Liver (tissue), 9 donors: ENCODE data around the gene NRM. TPM values are rescaled to one million over a fixed set of nuclear protein-coding genes. Genes with fewer than 3 reads are reported as not detected.

Experiments
- DNase-seq: peaks from one replicate; pipeline ENCODE4 v3.0.0-alpha.2; 2017; ENCODE audit warnings: low spot score
- H3K27ac ChIP-seq, 2 donors: one replicate each; pipeline ENCODE4 v1.7.0; 2013; ENCODE audit warnings: inconsistent platforms in 2 of 2, low read length in 2 of 2, control low read depth in 1 of 2, low read depth in 1 of 2, mild to moderate bottlenecking in 1 of 2
- H3K27me3 ChIP-seq, 4 donors: one replicate each; pipeline versions ENCODE4 v1.6.1 to v1.7.0; 2013; ENCODE audit warnings: low read length in 3 of 4, inconsistent platforms in 1 of 4, mild to moderate bottlenecking in 1 of 4, moderate library complexity in 1 of 4; ENCODE audit not compliant: control insufficient read depth in 4 of 4, insufficient read depth in 4 of 4
- H3K36me3 ChIP-seq, 4 donors: one replicate each; pipeline versions ENCODE4 v1.6.1 to v1.7.0; 2013; ENCODE audit warnings: low read length in 3 of 4, mild to moderate bottlenecking in 3 of 4, low read depth in 1 of 4, moderate library complexity in 1 of 4; ENCODE audit not compliant: control insufficient read depth in 4 of 4, insufficient read depth in 3 of 4
- H3K4me1 ChIP-seq, 4 donors: one replicate each; pipeline versions ENCODE4 v1.6.1 to v1.7.0; 2013; ENCODE audit warnings: low read length in 3 of 4, mild to moderate bottlenecking in 3 of 4, moderate library complexity in 1 of 4; ENCODE audit not compliant: control insufficient read depth in 4 of 4, insufficient read depth in 4 of 4
- H3K4me3 ChIP-seq, 3 donors: one replicate each; pipeline versions ENCODE4 v1.6.1 to v1.7.0; 2013; ENCODE audit warnings: low read length in 3 of 3, control low read depth in 1 of 3, low read depth in 1 of 3, mild to moderate bottlenecking in 1 of 3
- H3K9ac ChIP-seq, 2 donors: one replicate each; pipeline ENCODE4 v1.7.0; 2013; ENCODE audit warnings: low read length in 2 of 2, mild to moderate bottlenecking in 2 of 2, moderate library complexity in 2 of 2, control low read depth in 1 of 2, low read depth in 1 of 2
- H3K9me3 ChIP-seq, 4 donors: one replicate each; pipeline versions ENCODE4 v1.6.1 to v1.7.0; 2013; ENCODE audit warnings: low read length in 3 of 4; ENCODE audit not compliant: control insufficient read depth in 4 of 4
- EGR1 ChIP-seq, 2 donors: IDR thresholded peaks; 2 replicates each; pipeline ENCODE4 v1.6.1; 2016 to 2018; ENCODE audit warnings: antibody characterized with exemption in 2 of 2, low read depth in 2 of 2
- FOXA1 ChIP-seq: IDR thresholded peaks from 2 replicates; pipeline ENCODE4 v1.6.1; 2016; ENCODE audit warnings: antibody characterized with exemption
- FOXA2 ChIP-seq: IDR thresholded peaks from 2 replicates; pipeline ENCODE4 v1.6.1; 2016; ENCODE audit warnings: antibody characterized with exemption
- GABPA ChIP-seq, 2 donors: IDR thresholded peaks in 1 of 2; conservative IDR thresholded peaks in 1 of 2; 2 replicates each; pipeline ENCODE4 v1.6.1; 2016; ENCODE audit warnings: antibody characterized with exemption in 2 of 2, mild to moderate bottlenecking in 1 of 2, moderate library complexity in 1 of 2
- HNF4A ChIP-seq, 2 donors: conservative IDR thresholded peaks; 2 replicates each; pipeline ENCODE4 v1.6.1; 2016; ENCODE audit warnings: antibody characterized with exemption in 2 of 2, mild to moderate bottlenecking in 2 of 2
- HNF4G ChIP-seq: IDR thresholded peaks from 2 replicates; pipeline ENCODE4 v1.6.1; 2016; ENCODE audit warnings: antibody characterized with exemption
- JUND ChIP-seq, 2 donors: IDR thresholded peaks; 2 replicates each; pipeline ENCODE4 v1.6.1; 2016; ENCODE audit warnings: antibody characterized with exemption in 2 of 2
- NR2F2 ChIP-seq: IDR thresholded peaks from 2 replicates; pipeline ENCODE4 v1.6.1; 2016; ENCODE audit warnings: antibody characterized with exemption
- RAD21 ChIP-seq, 2 donors: IDR thresholded peaks; 2 replicates each; pipeline ENCODE4 v1.6.1; 2016; ENCODE audit warnings: antibody characterized with exemption in 2 of 2, mild to moderate bottlenecking in 2 of 2
- RXRA ChIP-seq, 2 donors: IDR thresholded peaks; 2 replicates each; pipeline ENCODE4 v1.6.1; 2017 to 2018; ENCODE audit warnings: antibody characterized with exemption in 2 of 2, mild to moderate bottlenecking in 1 of 2
- SP1 ChIP-seq: IDR thresholded peaks from 2 replicates; pipeline ENCODE4 v1.6.1; 2018; ENCODE audit warnings: antibody characterized with exemption, mild to moderate bottlenecking
- TAF1 ChIP-seq: conservative IDR thresholded peaks from 2 replicates; pipeline ENCODE4 v1.6.1; 2016; ENCODE audit warnings: antibody characterized with exemption, mild to moderate bottlenecking
- YY1 ChIP-seq: IDR thresholded peaks from 2 replicates; pipeline ENCODE4 v1.6.1; 2016; ENCODE audit warnings: antibody characterized with exemption, mild to moderate bottlenecking
- WGBS: extraction: QIAGEN DNeasy Blood & Tissue Kit; methylation state at CpG from one replicate; pipeline ENCODE4 v1.1.7; 2013; 5-methylcytosine and 5-hydroxymethylcytosine counted together
- polyA plus RNA-seq, 2 donors: library from polyadenylated mRNA; stranded (reverse) in 1 of 2; unstranded in 1 of 2; fragments of 200-250 nt in 1 of 2; fragments of >200 nt in 1 of 2; fragmentation: Nextera tagmentation in 1 of 2; extraction: Ambion mirVana in 1 of 2; gene quantifications; one replicate each; pipeline versions ENCODE4 v1.2.1 to v1.2.3, GENCODE V29; 2013 to 2015
- total RNA-seq, 2 donors: library from RNA; depleted of rRNA; stranded (reverse); fragments of >200 nt; gene quantifications; one replicate each; pipeline ENCODE4 v1.2.3, GENCODE V29; 2014
- TF ChIP-seq, protein P1 (sequence below): IDR thresholded peaks from 2 replicates; pipeline ENCODE4 v1.6.1; 2016; ENCODE audit warnings: antibody characterized with exemption, mild to moderate bottlenecking
- TF ChIP-seq, protein P2 (sequence below): fragments of 150-350 bp; IDR thresholded peaks from 2 replicates; pipeline ENCODE4 v1.5.1; 2017; ENCODE audit warnings: improper control_type of control experiment, low read depth, low read length; ENCODE audit not compliant: missing input control
- TF ChIP-seq, protein P3 (sequence below): IDR thresholded peaks from 2 replicates; pipeline ENCODE4 v1.6.1; 2016; ENCODE audit warnings: antibody characterized with exemption
- TF ChIP-seq, protein P4 (sequence below): IDR thresholded peaks from 2 replicates; pipeline ENCODE4 v1.6.1; 2016; ENCODE audit warnings: antibody characterized with exemption
- TF ChIP-seq, protein P5 (sequence below): IDR thresholded peaks from 2 replicates; pipeline ENCODE4 v1.6.1; 2016; ENCODE audit warnings: antibody characterized with exemption
- donor health status: healthy.
- donor health status: healthy.
- donor health status: healthy.
- donor health status: healthy.
- donor health status: healthy.

Gene NRM
- total and polyA plus RNA-seq, 4 donors, result 0.59 to 3.3 (median 2.4) TPM

DNA sequence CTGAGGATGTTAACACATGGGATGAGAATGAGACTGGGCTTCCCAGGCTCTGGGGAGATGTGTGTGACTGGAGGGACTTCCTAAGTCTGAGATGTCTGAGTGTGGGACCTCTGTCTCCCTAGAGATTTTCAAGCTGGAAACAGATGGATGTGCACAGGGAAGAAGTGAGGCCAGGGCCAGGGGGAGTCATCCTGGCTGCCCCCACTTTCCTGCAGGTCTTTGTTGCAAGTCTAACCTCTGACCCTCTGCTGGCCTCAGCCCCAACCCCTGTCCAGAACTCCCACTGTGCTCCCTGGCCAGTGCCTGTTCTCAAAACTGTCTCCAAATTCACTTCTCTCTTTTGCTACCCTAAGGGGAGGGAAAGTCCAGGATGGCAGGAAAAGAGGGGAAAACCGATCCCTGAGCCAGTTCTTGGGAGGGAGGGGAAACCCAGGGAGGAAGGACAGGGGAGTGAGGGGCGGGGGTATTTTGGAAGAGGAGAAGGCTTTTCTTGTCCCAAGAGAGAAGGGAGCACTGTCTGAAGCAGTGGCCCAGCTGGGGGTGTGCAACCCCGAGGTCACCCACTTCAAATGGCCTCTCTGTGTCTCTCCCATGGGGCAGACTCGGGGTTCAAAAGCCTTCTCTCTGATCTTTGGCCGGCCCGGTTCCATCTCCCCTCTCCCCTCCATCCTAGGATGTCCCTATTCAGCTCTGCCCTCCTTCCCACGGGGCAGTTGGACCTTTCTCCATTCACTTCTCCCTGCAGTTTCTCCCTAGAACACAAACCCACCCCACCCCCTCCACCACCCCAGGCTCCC lies 7.4 kb downstream of the NRM start:
- H3K4me1 ChIP-seq, result peaks cover 16 to 79% (median 59%) of the 10 kb centered on the region in 4 donors
- peak; percentile 74 for TF ChIP-seq NR2F2
- TF ChIP-seq GABPA (IDR thresholded peaks at IDR 0.05 in 1 of 2, conservative IDR thresholded peaks at IDR 0.05 in 1 of 2), result no peak
- TF ChIP-seq, protein P1, sequence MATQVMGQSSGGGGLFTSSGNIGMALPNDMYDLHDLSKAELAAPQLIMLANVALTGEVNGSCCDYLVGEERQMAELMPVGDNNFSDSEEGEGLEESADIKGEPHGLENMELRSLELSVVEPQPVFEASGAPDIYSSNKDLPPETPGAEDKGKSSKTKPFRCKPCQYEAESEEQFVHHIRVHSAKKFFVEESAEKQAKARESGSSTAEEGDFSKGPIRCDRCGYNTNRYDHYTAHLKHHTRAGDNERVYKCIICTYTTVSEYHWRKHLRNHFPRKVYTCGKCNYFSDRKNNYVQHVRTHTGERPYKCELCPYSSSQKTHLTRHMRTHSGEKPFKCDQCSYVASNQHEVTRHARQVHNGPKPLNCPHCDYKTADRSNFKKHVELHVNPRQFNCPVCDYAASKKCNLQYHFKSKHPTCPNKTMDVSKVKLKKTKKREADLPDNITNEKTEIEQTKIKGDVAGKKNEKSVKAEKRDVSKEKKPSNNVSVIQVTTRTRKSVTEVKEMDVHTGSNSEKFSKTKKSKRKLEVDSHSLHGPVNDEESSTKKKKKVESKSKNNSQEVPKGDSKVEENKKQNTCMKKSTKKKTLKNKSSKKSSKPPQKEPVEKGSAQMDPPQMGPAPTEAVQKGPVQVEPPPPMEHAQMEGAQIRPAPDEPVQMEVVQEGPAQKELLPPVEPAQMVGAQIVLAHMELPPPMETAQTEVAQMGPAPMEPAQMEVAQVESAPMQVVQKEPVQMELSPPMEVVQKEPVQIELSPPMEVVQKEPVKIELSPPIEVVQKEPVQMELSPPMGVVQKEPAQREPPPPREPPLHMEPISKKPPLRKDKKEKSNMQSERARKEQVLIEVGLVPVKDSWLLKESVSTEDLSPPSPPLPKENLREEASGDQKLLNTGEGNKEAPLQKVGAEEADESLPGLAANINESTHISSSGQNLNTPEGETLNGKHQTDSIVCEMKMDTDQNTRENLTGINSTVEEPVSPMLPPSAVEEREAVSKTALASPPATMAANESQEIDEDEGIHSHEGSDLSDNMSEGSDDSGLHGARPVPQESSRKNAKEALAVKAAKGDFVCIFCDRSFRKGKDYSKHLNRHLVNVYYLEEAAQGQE, result no peak
- H3K36me3 ChIP-seq, result peaks cover 0 to 3% (median 0%) of the 10 kb centered on the region in 4 donors
- no peaks in the 10 kb centered on the region for H3K9me3 ChIP-seq
- DNase-seq, result no peak
- H3K4me3 ChIP-seq, result peak overlapping the region; percentile 59 to 71 (median 60)
- no peaks in the 10 kb centered on the region for H3K27me3 ChIP-seq
- 31% methylated on average over 7 of the region's 7 CpGs for WGBS
- H3K27ac ChIP-seq, result peak overlapping the region; percentile 97 to 99
- peak overlapping the region; percentile 24 to 77 for H3K9ac ChIP-seq

DNA sequence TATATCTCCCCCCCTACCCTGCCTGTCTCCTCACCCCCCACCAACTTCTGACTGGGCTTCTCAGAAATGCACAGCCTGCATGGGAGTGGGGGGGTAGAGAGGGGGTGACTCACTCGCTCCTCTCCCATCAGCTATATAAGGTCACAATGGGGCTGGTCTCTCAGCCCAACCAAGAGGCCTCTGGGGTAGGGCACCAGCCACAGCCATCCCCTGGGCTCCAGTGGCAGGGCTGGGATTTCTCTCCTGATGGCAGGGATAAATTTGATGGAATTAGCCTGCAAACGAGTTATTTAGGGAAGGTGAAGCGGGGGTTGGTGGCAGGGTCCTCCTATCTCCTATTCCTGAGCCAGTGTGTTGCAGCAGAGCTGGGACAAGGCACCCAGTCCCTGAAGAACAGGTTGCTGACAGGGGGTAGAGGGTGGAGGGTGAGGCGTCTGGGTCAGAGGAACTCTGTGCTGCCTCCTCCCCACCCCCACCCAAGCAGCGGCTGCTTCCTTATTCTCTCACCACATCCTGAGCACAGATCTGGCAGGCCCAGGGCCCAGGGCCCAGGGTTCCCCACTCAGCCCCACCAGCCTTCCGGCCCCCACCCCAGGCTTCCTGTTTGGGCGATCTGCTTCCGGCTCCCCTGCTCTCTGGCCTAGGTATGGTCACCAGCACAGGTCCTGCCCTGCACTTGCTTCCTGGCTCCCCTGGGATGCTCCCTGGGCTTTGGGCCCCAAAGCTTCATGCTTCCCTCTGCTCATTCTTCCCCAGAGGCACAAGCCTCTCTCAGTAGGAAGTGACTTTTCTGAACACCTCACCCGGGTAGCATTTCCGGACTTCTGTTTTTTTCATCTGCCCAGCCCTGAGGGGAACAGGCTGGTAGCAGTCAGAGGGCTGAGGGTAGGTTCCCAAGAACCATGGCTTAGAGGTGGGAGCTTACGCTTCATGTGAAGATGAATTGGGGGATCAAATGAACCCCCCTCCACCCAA lies 8.4 kb downstream of the NRM start:
- no peaks in the 10 kb centered on the region for H3K9me3 ChIP-seq
- H3K4me3 ChIP-seq, result peak overlapping the region; percentile 59 to 71 (median 60)
- peaks cover 19 to 78% (median 60%) of the 10 kb centered on the region in 4 donors for H3K4me1 ChIP-seq
- H3K27me3 ChIP-seq, result no peaks in the 10 kb centered on the region
- H3K9ac ChIP-seq, result peak overlapping the region; percentile 24 to 77
- peak overlapping the region; percentile 97 to 99 for H3K27ac ChIP-seq
- H3K36me3 ChIP-seq, result peaks cover 0 to 3% (median 0%) of the 10 kb centered on the region in 4 donors
- DNase-seq, result no peak
- WGBS, result 54% methylated on average over 11 of the region's 11 CpGs
- TF ChIP-seq, protein P2, sequence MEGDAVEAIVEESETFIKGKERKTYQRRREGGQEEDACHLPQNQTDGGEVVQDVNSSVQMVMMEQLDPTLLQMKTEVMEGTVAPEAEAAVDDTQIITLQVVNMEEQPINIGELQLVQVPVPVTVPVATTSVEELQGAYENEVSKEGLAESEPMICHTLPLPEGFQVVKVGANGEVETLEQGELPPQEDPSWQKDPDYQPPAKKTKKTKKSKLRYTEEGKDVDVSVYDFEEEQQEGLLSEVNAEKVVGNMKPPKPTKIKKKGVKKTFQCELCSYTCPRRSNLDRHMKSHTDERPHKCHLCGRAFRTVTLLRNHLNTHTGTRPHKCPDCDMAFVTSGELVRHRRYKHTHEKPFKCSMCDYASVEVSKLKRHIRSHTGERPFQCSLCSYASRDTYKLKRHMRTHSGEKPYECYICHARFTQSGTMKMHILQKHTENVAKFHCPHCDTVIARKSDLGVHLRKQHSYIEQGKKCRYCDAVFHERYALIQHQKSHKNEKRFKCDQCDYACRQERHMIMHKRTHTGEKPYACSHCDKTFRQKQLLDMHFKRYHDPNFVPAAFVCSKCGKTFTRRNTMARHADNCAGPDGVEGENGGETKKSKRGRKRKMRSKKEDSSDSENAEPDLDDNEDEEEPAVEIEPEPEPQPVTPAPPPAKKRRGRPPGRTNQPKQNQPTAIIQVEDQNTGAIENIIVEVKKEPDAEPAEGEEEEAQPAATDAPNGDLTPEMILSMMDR, result no peak
- TF ChIP-seq, protein P3, sequence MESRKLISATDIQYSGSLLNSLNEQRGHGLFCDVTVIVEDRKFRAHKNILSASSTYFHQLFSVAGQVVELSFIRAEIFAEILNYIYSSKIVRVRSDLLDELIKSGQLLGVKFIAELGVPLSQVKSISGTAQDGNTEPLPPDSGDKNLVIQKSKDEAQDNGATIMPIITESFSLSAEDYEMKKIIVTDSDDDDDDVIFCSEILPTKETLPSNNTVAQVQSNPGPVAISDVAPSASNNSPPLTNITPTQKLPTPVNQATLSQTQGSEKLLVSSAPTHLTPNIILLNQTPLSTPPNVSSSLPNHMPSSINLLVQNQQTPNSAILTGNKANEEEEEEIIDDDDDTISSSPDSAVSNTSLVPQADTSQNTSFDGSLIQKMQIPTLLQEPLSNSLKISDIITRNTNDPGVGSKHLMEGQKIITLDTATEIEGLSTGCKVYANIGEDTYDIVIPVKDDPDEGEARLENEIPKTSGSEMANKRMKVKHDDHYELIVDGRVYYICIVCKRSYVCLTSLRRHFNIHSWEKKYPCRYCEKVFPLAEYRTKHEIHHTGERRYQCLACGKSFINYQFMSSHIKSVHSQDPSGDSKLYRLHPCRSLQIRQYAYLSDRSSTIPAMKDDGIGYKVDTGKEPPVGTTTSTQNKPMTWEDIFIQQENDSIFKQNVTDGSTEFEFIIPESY, result no peak
- no peak for TF ChIP-seq FOXA1
- peak; percentile 20 for TF ChIP-seq SP1
- no peak for TF ChIP-seq FOXA2
- TF ChIP-seq, protein P4, sequence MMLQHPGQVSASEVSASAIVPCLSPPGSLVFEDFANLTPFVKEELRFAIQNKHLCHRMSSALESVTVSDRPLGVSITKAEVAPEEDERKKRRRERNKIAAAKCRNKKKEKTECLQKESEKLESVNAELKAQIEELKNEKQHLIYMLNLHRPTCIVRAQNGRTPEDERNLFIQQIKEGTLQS, result no peak
- peak; percentile 55 to 61 for TF ChIP-seq JUND (IDR thresholded peaks at IDR 0.05)
- TF ChIP-seq RXRA (IDR thresholded peaks at IDR 0.05), result peak; percentile 5 to 25
- TF ChIP-seq, protein P5, sequence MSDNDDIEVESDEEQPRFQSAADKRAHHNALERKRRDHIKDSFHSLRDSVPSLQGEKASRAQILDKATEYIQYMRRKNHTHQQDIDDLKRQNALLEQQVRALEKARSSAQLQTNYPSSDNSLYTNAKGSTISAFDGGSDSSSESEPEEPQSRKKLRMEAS, result peak; percentile 66
- peak; percentile 64 to 84 for TF ChIP-seq GABPA (IDR thresholded peaks at IDR 0.05 in 1 of 2, conservative IDR thresholded peaks at IDR 0.05 in 1 of 2)
- TF ChIP-seq HNF4A (conservative IDR thresholded peaks at IDR 0.05), result no peak
- no peak for TF ChIP-seq TAF1
- TF ChIP-seq RAD21 (IDR thresholded peaks at IDR 0.05), result no peak
- TF ChIP-seq, protein P1, result no peak
- TF ChIP-seq HNF4G, result no peak
- TF ChIP-seq YY1, result peak; percentile 7
- TF ChIP-seq EGR1 (IDR thresholded peaks at IDR 0.05; ENCODE audit: low read depth in 2 of 2), result peak; percentile 12 to 53
